ENCODE data around the gene ZBTB37. TPM values are rescaled to one million over a fixed set of nuclear protein-coding genes. Genes with fewer than 3 reads are reported as not detected.
A peak's percentile ranks its signal among the peaks of the same experiment; 100 is the strongest.
"Not testable (repeated sequence)": the region's sequence is repeated elsewhere in the genome, so short reads cannot be mapped to it uniquely, and the experiment has no call there.

The ZBTB37 gene
- total RNA-seq, 1 experiment from 2014 or later, result 4.8 TPM

DNA sequence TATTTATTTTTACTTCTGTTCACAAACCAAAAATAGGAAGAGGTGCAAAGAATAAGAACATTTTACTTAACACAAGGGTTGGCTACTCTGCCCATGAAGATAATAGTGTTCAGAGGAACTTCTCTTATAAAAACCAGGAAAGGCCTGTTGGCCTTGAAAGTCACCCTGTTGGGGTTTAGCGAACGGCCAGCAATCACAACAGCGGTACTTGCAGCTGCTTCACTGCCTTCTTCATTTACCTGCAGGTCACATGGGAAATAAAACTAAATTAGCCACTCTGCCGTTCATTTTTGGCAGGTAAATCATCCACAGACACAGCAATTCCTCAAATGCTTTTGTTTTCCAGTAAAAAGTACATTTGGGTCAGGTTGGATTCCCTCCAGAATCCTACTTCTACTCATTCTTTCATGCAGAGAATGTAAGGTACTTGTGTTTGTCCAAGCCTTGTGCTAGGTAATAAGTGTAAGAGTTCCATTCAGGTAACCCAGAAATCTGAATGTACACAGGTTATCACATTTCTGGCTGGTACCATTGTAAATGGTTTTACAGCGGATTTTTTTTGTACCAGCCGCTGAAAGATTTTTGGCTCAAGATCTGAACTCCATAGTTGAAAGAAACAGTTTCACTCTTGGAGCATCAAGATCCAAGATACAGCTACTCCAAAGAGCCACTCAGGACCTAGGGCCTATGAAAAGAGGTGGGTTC, 35.8 kb downstream of the ZBTB37 start:
- no peak for DNase-seq (ENCODE audit: low read depth)

DNA sequence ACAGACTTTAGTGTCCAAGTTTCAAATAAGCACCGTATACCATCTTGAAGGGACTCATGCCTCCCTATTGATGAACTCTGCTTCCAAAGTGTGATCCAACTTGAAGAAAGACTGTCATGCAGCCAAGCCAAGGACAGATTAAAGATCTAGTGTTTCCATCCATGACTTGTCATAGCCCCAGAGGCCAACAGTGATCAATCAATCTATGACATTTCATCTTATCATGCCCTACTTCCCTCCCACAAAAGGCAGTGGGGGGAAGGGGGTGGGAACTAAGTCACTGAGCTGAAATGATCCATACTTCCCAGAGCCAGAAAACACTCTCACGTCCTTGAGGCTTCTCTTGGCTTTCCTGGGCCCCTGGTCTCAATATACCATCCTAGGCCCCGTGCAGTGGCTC, 44.9 kb downstream of the ZBTB37 start:
- no peak for DNase-seq (ENCODE audit: low read depth)

DNA sequence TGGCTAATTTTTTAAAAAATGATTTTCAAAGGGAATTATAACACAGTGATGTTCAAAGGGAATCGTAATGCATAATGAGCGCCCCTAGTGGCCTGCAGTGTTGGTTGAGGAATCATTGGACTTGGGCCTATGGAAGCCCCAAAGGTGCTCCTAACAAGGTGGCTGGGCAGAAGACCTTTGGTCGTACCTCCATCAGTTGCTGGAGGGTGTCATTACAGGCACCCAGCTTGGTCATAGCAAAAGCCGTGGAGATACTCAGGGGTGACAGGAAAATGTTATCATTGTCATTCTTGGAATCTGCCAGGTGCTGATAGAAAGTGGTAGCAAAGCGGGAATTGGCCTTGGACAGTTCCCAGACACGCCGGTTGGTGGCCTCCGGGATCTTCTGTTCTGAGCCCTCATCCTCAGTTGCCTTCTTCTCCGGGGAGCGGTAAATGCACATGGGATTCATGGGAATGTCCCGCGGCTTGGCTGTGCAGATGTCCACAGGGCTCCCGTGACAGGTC, 46.2 kb downstream of the ZBTB37 start:
- peak; percentile 32 for DNase-seq (ENCODE audit: low read depth)

- no peak for DNase-seq (ENCODE audit: low read depth)
Observed at GRCh38 chr1:173915596-173915995, 47.4 kb downstream of the ZBTB37 start.

DNA sequence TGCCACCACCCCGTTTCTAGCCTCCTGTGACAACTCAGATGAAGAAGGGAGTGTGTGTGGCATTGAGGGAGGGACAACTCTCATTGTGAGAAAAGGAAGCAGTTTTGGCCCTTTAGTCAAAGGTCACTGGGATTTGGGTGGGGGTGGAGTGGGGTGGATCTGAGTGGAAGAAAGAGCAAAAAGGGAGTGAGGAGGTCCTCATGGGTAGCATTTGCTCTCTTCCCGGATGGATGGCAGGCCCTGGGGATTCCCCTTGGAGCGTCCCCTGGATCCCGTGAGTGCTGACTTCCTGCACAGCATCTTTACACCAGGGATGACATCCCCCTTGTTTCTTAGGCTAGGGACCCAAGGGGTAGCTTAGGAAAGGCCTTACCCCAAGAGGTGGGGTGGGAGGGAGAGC, 48.5 kb downstream of the ZBTB37 start:
- DNase-seq (ENCODE audit: low read depth), result no peak

- DNase-seq (ENCODE audit: low read depth), result no peak
Observed at GRCh38 chr1:173917149-173917548, 49.0 kb downstream of the ZBTB37 start, which contains the start of gene SERPINC1. SERPINC1 (minus strand) TSS chr1:173917327; CDS start chr1:173917259, 68 bp downstream.

DNA sequence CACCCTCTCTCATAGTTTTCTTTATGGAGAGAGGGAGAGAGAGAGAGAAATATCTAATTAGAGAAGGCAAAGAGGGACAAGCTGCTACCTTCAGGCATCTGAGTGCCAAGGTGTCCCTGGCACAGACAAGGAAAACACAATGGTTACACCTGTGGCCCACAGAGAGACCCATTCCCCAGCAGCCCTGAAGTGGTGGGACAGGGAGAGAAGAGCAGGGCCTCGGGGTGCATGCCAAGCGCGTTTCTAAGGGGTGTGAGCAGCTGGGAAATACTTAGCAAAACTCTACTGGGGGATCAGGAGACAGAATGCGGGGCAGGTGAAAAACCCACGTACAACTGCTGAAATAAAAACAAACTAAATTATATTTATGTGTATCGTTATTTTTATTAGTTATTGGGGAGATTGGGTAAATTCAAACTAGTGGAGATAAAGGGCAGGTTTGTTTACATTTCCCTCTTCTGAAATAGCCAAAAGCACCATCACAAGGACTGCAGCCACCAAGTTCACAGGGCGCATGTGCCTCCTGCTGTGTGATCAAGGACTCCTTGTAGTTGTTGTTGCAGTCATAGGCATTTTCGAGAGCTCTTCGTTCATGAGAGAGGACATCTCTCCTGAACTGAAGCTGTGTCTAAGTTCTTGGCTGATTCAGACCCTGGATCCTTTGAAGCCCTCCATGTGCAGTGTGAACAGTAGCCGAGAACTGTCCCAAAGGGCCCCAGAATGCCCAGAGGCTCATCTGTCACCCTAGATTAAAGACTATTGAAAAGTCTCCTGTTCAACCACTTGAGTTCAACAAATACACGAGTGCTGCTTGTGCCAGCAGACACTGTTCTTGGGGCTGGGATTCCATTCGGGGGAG, 49.7 kb downstream of the ZBTB37 start:
- DNase-seq (ENCODE audit: low read depth), result no peak

GRCh38 chr1:173920861-173921260, 52.7 kb downstream of the ZBTB37 start:
- DNase-seq (ENCODE audit: low read depth), result no peak

DNA sequence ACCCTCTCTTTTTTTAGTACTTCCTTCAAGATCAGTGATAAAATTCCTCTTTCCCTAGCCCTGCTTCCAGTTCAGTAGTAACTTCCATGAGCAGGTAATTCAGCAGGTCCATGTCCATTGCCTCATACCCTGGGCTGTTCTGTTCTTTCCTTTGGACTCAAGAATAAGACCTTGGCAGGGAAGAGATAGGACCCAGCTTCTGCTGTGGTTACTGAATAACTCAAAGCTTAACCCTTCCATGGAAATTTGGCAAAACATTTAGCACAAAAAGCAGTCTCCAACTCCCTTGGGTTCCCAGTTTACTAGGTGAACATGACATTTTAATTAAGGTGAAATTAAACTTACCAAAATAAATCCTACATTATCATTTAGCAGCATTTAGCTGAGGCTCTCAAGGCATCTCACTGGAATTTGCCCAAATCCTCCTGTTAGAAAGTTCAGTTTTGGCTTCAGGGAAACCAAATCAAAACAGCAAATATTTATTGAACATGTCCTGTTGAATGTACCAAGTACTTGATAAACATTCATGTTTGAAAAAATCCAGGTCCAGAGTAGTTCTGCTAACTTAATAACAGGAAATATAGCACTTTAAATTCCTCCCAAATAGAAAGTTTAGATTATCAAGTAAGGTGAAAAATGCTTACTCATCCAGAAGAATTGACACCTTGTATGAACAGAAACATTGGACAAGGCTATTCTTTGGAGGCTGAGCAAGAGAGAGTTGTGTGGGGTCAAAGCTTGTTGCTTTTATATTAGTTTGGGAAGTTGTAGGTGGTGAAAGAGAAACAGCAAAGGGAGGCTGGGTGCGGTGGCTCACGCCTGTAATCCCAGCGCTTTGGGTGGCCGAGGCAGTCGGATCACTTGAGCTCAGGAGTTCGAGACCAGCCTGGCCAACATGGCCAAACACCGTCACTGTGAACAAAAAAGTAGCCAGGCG, 57.4 kb downstream of the ZBTB37 start:
- DNase-seq (ENCODE audit: low read depth), result no peak

DNA sequence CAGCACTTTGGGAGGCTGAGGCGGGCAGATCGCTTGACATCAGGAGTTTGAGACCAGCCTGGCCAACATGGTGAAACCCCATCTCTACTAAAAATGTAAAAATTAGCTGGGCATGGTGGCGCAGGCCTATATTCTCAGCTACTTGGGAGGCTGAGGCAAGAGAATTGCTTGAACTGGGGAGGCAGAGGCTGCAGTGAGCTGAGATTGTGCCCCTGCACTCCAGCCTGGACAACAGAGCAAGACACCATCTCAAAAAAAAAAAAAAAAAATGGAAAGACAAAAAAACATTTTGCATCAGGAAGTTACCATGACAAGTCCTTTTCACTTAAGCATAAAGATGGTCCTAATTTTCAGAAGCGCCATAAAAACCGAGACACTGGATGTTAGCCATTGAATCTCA, 62.4 kb downstream of the ZBTB37 start:
- not testable (repeated sequence) for DNase-seq (ENCODE audit: low read depth)

DNA sequence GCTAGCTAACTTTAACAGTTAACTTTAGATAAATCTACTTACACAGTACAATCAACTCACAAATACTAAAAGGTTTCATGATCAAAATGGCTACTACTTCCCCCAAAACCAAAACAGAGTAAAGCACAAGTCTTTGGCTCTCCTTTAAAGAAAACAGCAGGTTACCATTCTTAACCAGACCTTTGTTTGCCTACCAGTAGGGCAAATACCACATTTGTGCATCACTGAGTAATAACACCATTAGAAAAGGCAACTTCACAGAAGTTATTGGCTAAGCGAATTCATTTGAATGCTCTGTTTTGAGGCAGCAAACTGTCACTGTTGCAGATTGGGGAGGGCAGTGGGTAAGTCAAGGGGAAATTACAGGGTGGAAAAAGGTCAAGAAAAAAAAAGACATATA, 66.3 kb downstream of the ZBTB37 start:
- no peak for DNase-seq (ENCODE audit: low read depth)

DNA sequence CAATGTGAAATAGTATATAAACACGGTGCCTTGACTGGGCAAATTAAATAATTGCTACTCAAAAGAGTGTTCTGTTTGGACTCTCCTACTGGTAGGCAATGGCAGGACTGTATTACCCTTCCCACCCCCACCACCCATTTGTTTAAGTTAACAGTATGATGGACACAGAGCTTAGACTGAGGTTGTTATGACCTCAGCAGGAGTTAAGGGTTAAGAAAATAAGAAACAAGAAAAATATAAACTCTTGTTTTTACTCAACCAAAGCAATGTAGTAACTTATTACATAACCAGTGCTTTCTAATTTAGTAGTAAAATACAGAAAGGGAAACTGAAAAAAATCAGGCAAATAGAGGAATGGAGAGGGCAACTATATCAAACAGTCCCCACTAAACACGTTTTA, 68.9 kb downstream of the ZBTB37 start:
- DNase-seq (ENCODE audit: low read depth), result no peak

GRCh38 chr1:173946380-173946921, 78.3 kb downstream of the ZBTB37 start:
- no peak for DNase-seq (ENCODE audit: low read depth)

GRCh38 chr1:173948594-173948993, 80.4 kb downstream of the ZBTB37 start:
- DNase-seq (ENCODE audit: low read depth), result no peak

Other genes with a start within 250 kb of the ZBTB37 start
- not detected in 2 replicates for gene TEX50, start 233.0 kb upstream of the ZBTB37 start, total RNA-seq (2014; rRNA removed; shearing (Covaris generic))
- 1.2 and 3.2 TPM in 2 replicates for gene ANKRD45, start 198.5 kb upstream of the ZBTB37 start, total RNA-seq (2014; rRNA removed; shearing (Covaris generic))
- 21.8 and 22.4 TPM in 2 replicates for gene KLHL20, start 153.4 kb upstream of the ZBTB37 start, total RNA-seq (2014; rRNA removed; shearing (Covaris generic))
- 28.3 and 33.6 TPM in 2 replicates for gene DARS2, start 43.7 kb upstream of the ZBTB37 start, total RNA-seq (2014; rRNA removed; shearing (Covaris generic))
- gene CENPL, start 43.5 kb upstream of the ZBTB37 start, total RNA-seq (2014; rRNA removed; shearing (Covaris generic)), result 36.8 and 59.6 TPM in 2 replicates
- 118 and 128 TPM in 2 replicates for gene GAS5, start 391 bp upstream of the ZBTB37 start, total RNA-seq (2014; rRNA removed; shearing (Covaris generic))
- 0.07 TPM in 1 of 2 replicates, not detected in the other for gene SERPINC1, start 48.9 kb downstream of the ZBTB37 start, total RNA-seq (2014; rRNA removed; shearing (Covaris generic))
- gene RC3H1, start 154.0 kb downstream of the ZBTB37 start, total RNA-seq (2014; rRNA removed; shearing (Covaris generic)), result 10.3 and 13.1 TPM in 2 replicates

All from M059J (cell line).